Tibial artery (tissue), 4 donors: ENCODE results near the gene HRH3.

ENCODE experiments used
- DNase-seq, 2 donors: peaks; one replicate each; pipeline ENCODE4 v3.0.0-alpha.2; 2019
- H3K27ac ChIP-seq, 2 donors: fragments of 200-600 bp; sonication (generic) in 1 of 2; 1 replicate in 1 of 2; 2 replicates in 1 of 2; pipeline ENCODE4 v1.5.1; 2018 to 2019; ENCODE audit warnings: mild to moderate bottlenecking in 1 of 2
- H3K27me3 ChIP-seq, 2 donors: fragments of 200-600 bp; sonication (generic) in 1 of 2; one replicate each; pipeline versions ENCODE4 v1.5.1 to v1.6.0; 2016 to 2019
- H3K36me3 ChIP-seq, 3 donors: fragments of 200-600 bp; sonication (generic) in 2 of 3; one replicate each; pipeline ENCODE4 v1.5.1; 2016 to 2019; ENCODE audit warnings: mild to moderate bottlenecking in 2 of 3
- H3K4me1 ChIP-seq, 4 donors: fragments of 200-600 bp; sonication (generic) in 2 of 4; 1 replicate in 3 of 4; 2 replicates in 1 of 4; pipeline ENCODE4 v1.5.1; 2016 to 2019
- H3K4me3 ChIP-seq, 2 donors: fragments of 200-600 bp; sonication (generic) in 1 of 2; 1 replicate in 1 of 2; 2 replicates in 1 of 2; pipeline ENCODE4 v1.5.1; 2018 to 2019; ENCODE audit warnings: mild to moderate bottlenecking in 2 of 2
- H3K9me3 ChIP-seq, 3 donors: fragments of 200-600 bp; sonication (generic) in 1 of 3; one replicate each; pipeline ENCODE4 v1.5.1; 2016 to 2019
- CTCF ChIP-seq, 2 experiments: fragments of 200-600 bp in 1 of 2; fragments of 450-650 bp in 1 of 2; IDR thresholded peaks; one replicate each; pipeline ENCODE4 v1.5.1; 2017 to 2019; ENCODE audit warnings: antibody characterized with exemption in 2 of 2, mild to moderate bottlenecking in 1 of 2, moderate library complexity in 1 of 2
- intact Hi-C: fragments of 100-400 bp; cut with DNase I; formaldehyde crosslinking; loops from one replicate; pipeline ENCODE4 v1.15.0; 2023; ENCODE audit warnings: low total_unique reads

Gene HRH3

GRCh38 chr20:62266851-62267250 is 46.8 kb upstream of the HRH3 start:
- Histone ChIP-seq H3K4me1 (no peaks in the 10 kb centered on the region), H3K4me3 (no peak overlapping the region), H3K27me3 (no peaks in the 10 kb centered on the region), H3K9me3 (no peaks in the 10 kb centered on the region), H3K27ac (no peak overlapping the region), H3K36me3 (peaks cover 50 to 78% (median 51%) of the 10 kb centered on the region in 3 donors)
- no peak for TF ChIP-seq CTCF (IDR thresholded peaks at IDR 0.05)
- no peak for DNase-seq
- intact Hi-C loops: no loop called here

- Histone ChIP-seq H3K36me3 (peaks cover 47 to 78% (median 51%) of the 10 kb centered on the region in 3 donors), H3K4me3 (no peak overlapping the region), H3K27ac (no peak overlapping the region), H3K9me3 (no peaks in the 10 kb centered on the region), H3K4me1 (no peaks in the 10 kb centered on the region), H3K27me3 (no peaks in the 10 kb centered on the region)
- intact Hi-C loops: no loop called here
- TF ChIP-seq CTCF (IDR thresholded peaks at IDR 0.05): no peak
- no peak for DNase-seq
Measured at GRCh38 chr20:62266340-62266739, 46.3 kb upstream of the HRH3 start.

GRCh38 chr20:62265365-62265764 is 45.3 kb upstream of the HRH3 start:
- intact Hi-C loops: no loop called here
- H3K9me3 ChIP-seq: no peaks in the 10 kb centered on the region
- no peak for DNase-seq

GRCh38 chr20:62263396-62263795 is 43.3 kb upstream of the HRH3 start:
- intact Hi-C loops: no loop called here
- H3K27ac ChIP-seq: no peak overlapping the region
- H3K27me3 ChIP-seq: no peaks in the 10 kb centered on the region
- H3K9me3 ChIP-seq: no peaks in the 10 kb centered on the region
- H3K4me1 ChIP-seq: peaks cover 0 to 8% (median 0%) of the 10 kb centered on the region in 4 donors
- TF ChIP-seq CTCF (IDR thresholded peaks at IDR 0.05): no peak
- no peak overlapping the region for H3K4me3 ChIP-seq
- no peak for DNase-seq
- H3K36me3 ChIP-seq: peaks cover 52 to 82% (median 64%) of the 10 kb centered on the region in 3 donors

More at GRCh38 chr20:62265365-62265764, 45.3 kb upstream of the HRH3 start:
- no peak for TF ChIP-seq CTCF (IDR thresholded peaks at IDR 0.05)
- Histone ChIP-seq H3K27ac (no peak overlapping the region), H3K4me3 (no peak overlapping the region), H3K4me1 (no peaks in the 10 kb centered on the region), H3K27me3 (no peaks in the 10 kb centered on the region), H3K36me3 (peaks cover 52 to 82% (median 58%) of the 10 kb centered on the region in 3 donors)

GRCh38 chr20:62262064-62262463 is 42.0 kb upstream of the HRH3 start:
- no peak overlapping the region for H3K27ac ChIP-seq
- DNase-seq: no peak
- H3K36me3 ChIP-seq: peaks cover 53 to 82% (median 65%) of the 10 kb centered on the region in 3 donors
- TF ChIP-seq CTCF (IDR thresholded peaks at IDR 0.05): no peak
- no peaks in the 10 kb centered on the region for H3K27me3 ChIP-seq
- peaks cover 0 to 13% (median 0%) of the 10 kb centered on the region in 4 donors for H3K4me1 ChIP-seq
- H3K9me3 ChIP-seq: no peaks in the 10 kb centered on the region
- intact Hi-C loops: no loop called here
- no peak overlapping the region for H3K4me3 ChIP-seq

- Histone ChIP-seq H3K4me1 (peaks cover 0 to 13% (median under 1%) of the 10 kb centered on the region in 4 donors), H3K9me3 (no peaks in the 10 kb centered on the region), H3K36me3 (peaks cover 47 to 72% (median 56%) of the 10 kb centered on the region in 3 donors), H3K27me3 (no peaks in the 10 kb centered on the region), H3K4me3 (no peak overlapping the region), H3K27ac (no peak overlapping the region)
- no peak for TF ChIP-seq CTCF (IDR thresholded peaks at IDR 0.05)
- no peak for DNase-seq
- intact Hi-C loops: no loop called here
Measured at GRCh38 chr20:62259294-62259565, 39.2 kb upstream of the HRH3 start.
